ENCODE data around the gene SERPINB8.
A peak's percentile ranks its signal among the peaks of the same experiment; 100 is the strongest.

The SERPINB8 gene

DNA sequence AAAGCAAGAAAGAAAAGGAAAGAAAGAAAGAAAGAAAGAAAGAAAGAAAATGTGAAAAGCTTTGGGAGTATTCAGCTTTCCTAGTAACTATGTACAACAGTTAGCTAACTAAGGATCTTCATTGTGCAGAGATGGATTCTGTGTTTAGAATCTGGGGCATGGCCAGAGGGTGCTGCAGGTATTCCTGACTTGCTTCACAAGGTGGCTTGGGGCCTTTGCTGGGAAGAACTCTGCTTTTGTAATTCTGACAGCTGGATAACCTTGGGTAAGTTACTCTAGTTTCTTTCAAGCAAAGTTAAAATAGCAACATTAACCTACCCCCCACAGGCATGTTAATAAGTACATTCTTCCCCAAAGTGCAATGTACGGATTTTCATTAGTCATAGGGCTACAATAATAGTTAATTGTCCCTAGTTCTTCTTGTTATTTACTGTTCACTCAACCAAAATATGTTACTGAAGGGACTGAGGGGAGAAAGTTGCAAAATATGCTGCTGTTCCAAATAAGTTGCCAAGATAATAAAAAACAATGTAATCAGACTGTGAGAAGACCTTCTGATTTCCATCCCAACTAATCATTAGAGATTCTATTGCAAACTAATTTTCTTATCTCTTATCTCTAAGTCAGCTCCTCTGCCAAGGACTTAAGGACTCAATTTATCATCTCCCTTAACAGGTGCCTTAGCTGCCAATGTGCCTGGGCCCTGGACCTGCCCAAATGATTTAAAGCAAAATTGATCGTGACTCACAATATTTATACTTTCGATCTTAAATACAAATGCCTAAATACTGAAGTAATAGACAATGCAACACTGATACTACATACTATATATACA, 50.3 kb downstream of the SERPINB8 start:
- DNase-seq = no peak

GRCh38 chr18:64026350-64026749, 56.5 kb downstream of the SERPINB8 start:
- DNase-seq = no peak

DNA sequence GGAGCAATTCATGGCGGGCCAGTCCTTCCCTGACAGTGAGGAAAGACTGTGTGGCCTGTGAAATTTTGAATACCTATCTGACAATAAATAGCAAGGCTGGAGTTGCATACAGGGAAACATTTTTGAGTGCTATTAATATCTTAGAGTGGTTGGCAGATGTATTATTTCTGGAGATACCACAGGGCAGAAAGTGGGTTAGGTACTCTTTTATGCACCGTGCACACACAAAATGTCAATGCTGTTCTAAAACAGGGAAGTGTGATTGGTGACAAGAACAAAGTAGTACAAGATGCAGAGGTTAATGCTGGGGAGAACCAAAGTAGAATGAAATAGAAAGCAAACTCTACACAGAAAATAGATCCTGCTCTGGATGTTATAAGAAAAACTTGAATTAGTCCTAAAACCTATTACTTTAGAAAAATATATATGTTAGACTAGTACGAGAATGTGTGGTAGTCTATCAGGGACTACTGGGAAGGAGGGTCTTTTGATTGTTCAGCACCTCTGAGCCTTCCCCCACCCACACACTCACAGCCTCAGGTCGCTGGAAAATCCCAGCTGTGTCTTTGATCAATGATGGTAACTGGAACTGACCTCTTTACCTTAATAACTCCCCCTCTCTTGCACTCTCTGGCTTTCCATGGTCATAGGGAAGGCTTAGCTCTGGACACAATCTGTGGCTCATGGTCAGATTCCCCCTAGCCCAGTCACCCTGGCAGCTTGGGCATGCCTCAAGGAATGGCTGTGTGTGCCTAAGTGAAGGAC, 58.2 kb downstream of the SERPINB8 start:
- no peak for DNase-seq

- DNase-seq = no peak
Observed at GRCh38 chr18:64029096-64029495, 59.2 kb downstream of the SERPINB8 start.

- DNase-seq = no peak
Observed at GRCh38 chr18:64031411-64031810, 61.5 kb downstream of the SERPINB8 start.

- DNase-seq = no peak
Observed at GRCh38 chr18:64032312-64032711, 62.4 kb downstream of the SERPINB8 start.

DNA sequence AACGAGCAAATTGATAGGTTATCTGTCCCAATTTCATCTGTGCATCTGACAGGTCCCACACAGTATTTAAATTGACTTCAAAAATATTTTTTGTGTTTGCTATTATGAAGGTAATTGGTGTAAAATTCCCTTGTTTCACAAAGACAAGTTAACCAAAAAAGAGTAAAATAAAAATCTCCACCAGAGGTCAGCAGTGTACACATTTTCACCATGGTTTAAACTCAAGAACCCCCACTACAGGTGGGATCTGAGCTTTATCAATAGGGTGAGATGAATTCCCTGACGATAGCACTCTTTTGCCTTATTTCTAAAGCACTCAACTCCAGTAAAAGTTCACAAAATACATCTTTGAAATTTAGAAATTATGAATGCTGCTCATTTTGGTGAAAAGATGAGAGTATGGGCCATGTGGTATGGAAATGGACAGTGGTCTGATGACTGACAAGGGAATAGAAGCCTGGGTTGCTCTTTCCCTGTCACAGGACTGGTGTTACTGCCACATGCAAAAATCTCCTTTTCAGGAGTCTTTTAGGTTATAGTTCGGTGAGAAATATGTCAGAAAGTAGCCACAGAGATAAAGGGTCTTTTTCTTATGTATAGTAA, 68.0 kb downstream of the SERPINB8 start:
- peak; percentile 42 for DNase-seq

Measured in NCI-H774 (cell line).